PC-3 (cell line): ENCODE data around the gene PANK4. TPM values are rescaled to one million over a fixed set of nuclear protein-coding genes. Genes with fewer than 3 reads are reported as not detected.

Experiments used
- ATAC-seq: fragments of 200-7000 bp; cut with Tn5 transposase; 2 replicates; pipeline ENCODE4 v1.9.1; 2020; ENCODE audit warnings: mild to moderate bottlenecking, moderate library complexity
- BruUV-seq: library from RNA; stranded (reverse); fragments of 400-500 nt; replicated peaks from 2 replicates; lab custom pipeline; 2021; lab: Mats Ljungman, UMichigan
- CTCF ChIA-PET: fragments of 300-600 bp; sonication (Branson Sonifier 250); formaldehyde crosslinking; loops from one replicate; lab custom pipeline; 2022; ENCODE audit warnings: antibody characterized with exemption; lab: Charles Lee
- POLR2A ChIA-PET: fragments of 300-600 bp; sonication (Branson Sonifier 250); formaldehyde crosslinking; loops from one replicate; lab custom pipeline; 2022; ENCODE audit warnings: antibody characterized with exemption; ENCODE audit not compliant: unreplicated experiment; lab: Charles Lee
- DNase-seq: peaks from one replicate; pipeline ENCODE4 v3.0.0-alpha.2; 2015
- H2AFZ ChIP-seq: fragments of 300-600 bp; sonication (generic); 2 replicates; pipeline ENCODE4 v1.6.0; 2016; ENCODE audit warnings: antibody characterized with exemption, low read length
- H3F3A ChIP-seq: fragments of 300-600 bp; sonication (generic); one replicate; pipeline ENCODE4 v1.6.0; 2017; ENCODE audit warnings: antibody characterized with exemption, low read length, control low read depth, mild to moderate bottlenecking; ENCODE audit not compliant: unreplicated experiment
- H3K27ac ChIP-seq: fragments of 300-600 bp; sonication (generic); 2 replicates; pipeline ENCODE4 v1.5.1; 2016; ENCODE audit warnings: mild to moderate bottlenecking, low read length
- H3K27me3 ChIP-seq: fragments of 300-600 bp; sonication (generic); 2 replicates; pipeline ENCODE4 v1.6.1; 2016; ENCODE audit warnings: low read length, mixed read lengths
- H3K36me3 ChIP-seq: fragments of 300-600 bp; sonication (generic); 2 replicates; pipeline ENCODE4 v1.6.1; 2016; ENCODE audit warnings: low read depth, mixed run types, low read length, mixed read lengths
- H3K4me1 ChIP-seq: fragments of 300-600 bp; sonication (generic); 2 replicates; pipeline ENCODE4 v1.5.1; 2016; ENCODE audit warnings: low read length; ENCODE audit not compliant: insufficient read depth
- H3K4me2 ChIP-seq: fragments of 300-600 bp; sonication (generic); 2 replicates; pipeline ENCODE4 v1.6.0; 2016; ENCODE audit warnings: low read length
- H3K4me3 ChIP-seq: fragments of 300-600 bp; sonication (generic); 2 replicates; pipeline ENCODE4 v1.5.1; 2016; ENCODE audit warnings: mild to moderate bottlenecking, low read length, mixed read lengths
- H3K79me2 ChIP-seq: fragments of 300-600 bp; sonication (generic); 2 replicates; pipeline ENCODE4 v1.6.1; 2017; ENCODE audit warnings: low read length, mixed read lengths
- H3K9ac ChIP-seq: fragments of 300-600 bp; sonication (generic); 2 replicates; pipeline ENCODE4 v1.6.0; 2016; ENCODE audit warnings: mild to moderate bottlenecking, low read length
- H3K9me2 ChIP-seq: fragments of 300-600 bp; sonication (generic); replicated peaks from 2 replicates; pipeline ENCODE4 v1.6.1; 2016; ENCODE audit warnings: mixed run types, low read length, mixed read lengths
- H3K9me3 ChIP-seq: fragments of 300-600 bp; sonication (generic); 2 replicates; pipeline ENCODE4 v1.6.1; 2016; ENCODE audit warnings: low read length, mixed read lengths
- H4K20me1 ChIP-seq: fragments of 300-600 bp; sonication (generic); 2 replicates; pipeline ENCODE4 v1.6.1; 2016; ENCODE audit warnings: low read length, mixed read lengths
- EZH2 ChIP-seq: fragments of 300-600 bp; sonication (generic); IDR thresholded peaks from one replicate; pipeline ENCODE4 v1.6.1; 2017; ENCODE audit warnings: antibody characterized with exemption, mild to moderate bottlenecking, low read length; ENCODE audit not compliant: unreplicated experiment
- EZH2phosphoT487 ChIP-seq: fragments of 300-600 bp; sonication (generic); IDR thresholded peaks from 2 replicates; pipeline ENCODE4 v1.6.1; 2018; ENCODE audit warnings: mild to moderate bottlenecking, antibody characterized with exemption, low read length, borderline replicate concordance
- intact Hi-C: fragments of 100-400 bp; cut with micrococcal nuclease; formaldehyde crosslinking; loops from 2 replicates; pipeline ENCODE4 v1.9.0; 2023
- total RNA-seq: library from RNA; depleted of rRNA; stranded (reverse); fragments of >200 nt; gene quantifications from 2 replicates; pipeline ENCODE4 v1.2.3, GENCODE V29; 2014
- TF ChIP-seq, protein P1 (sequence below): fragments of 300-600 bp; sonication (generic); conservative IDR thresholded peaks from 2 replicates; pipeline ENCODE4 v1.5.1; 2017; ENCODE audit warnings: antibody characterized with exemption, low read depth, mild to moderate bottlenecking, low read length

Gene PANK4
- total RNA-seq, 1 experiment from 2014 or later, result 69.4 TPM

- no peaks in the 10 kb centered on the region for H3K36me3 ChIP-seq
- CTCF ChIA-PET, result no interaction called here
- H3K9ac ChIP-seq, result no peak overlapping the region
- no TSS peak for BruUV-seq
- H3K9me2 ChIP-seq, result no peaks in the 10 kb centered on the region
- TF ChIP-seq EZH2 (no peak), EZH2phosphoT487 (no peak)
- no peak overlapping the region for H3K27ac ChIP-seq
- ATAC-seq (no peak), DNase-seq (no peak)
- no peaks in the 10 kb centered on the region for H4K20me1 ChIP-seq
- peaks cover 22% of the 10 kb centered on the region for H3K4me1 ChIP-seq
- H3K9me3 ChIP-seq, result no peaks in the 10 kb centered on the region
- H3F3A ChIP-seq, result no peaks in the 10 kb centered on the region
- H3K79me2 ChIP-seq, result no peaks in the 10 kb centered on the region
- no peak overlapping the region for H2AFZ ChIP-seq
- no peaks in the 10 kb centered on the region for H3K27me3 ChIP-seq
- POLR2A ChIA-PET, result interaction anchor here (0.6 kb wide), 1 partner anchor 48 kb away, joined by 3 read pairs; no protein-coding TSS in a partner anchor
- H3K4me3 ChIP-seq, result no peak overlapping the region
- no peak overlapping the region for H3K4me2 ChIP-seq
- intact Hi-C loops, result no loop called here
Measured at GRCh38 chr1:2543543-2544092, 17.2 kb upstream of the PANK4 start.

DNA sequence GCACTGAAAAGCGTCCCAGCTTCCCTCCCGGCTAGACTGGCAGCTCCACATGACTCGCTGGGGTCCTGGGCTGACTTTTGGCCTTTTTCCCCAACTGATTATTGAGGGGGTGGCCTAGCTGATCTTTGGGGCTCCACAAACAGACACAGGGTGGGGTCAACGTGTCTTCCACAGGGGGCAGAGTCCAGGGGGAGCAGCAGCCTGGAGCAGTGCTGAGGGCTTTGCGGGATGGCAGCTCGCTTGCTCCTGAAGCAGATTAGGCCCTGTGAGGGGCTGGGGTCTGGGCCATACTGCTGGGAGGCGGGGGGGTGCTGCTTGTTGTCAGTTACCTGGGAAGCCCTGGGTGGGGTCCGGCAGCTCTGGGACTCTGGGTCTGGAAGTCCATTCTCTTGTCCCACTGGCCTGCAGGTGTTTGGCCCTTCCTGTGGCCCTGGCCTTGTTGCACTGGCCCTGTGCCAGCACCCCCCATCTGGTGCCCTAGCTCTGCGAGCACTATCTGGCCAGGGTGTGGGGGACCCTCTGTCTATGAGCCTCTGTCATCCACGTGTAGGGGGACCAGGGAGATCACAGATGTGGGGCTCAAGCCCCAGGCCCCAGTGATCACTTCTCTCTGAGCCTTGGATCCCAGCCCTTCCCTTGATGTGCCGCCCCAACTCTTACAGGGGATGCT is 16.0 kb upstream of the PANK4 start:
- Histone ChIP-seq H3K4me2 (no peak overlapping the region), H3K36me3 (no peaks in the 10 kb centered on the region), H4K20me1 (no peaks in the 10 kb centered on the region), H2AFZ (no peak overlapping the region), H3K79me2 (no peaks in the 10 kb centered on the region), H3K9ac (no peak overlapping the region), H3F3A (no peaks in the 10 kb centered on the region), H3K9me2 (no peaks in the 10 kb centered on the region), H3K4me1 (peaks cover 16% of the 10 kb centered on the region), H3K4me3 (no peak overlapping the region), H3K27ac (no peak overlapping the region), H3K27me3 (no peaks in the 10 kb centered on the region), H3K9me3 (no peaks in the 10 kb centered on the region)
- intact Hi-C loops, result no loop called here
- TF ChIP-seq EZH2, result no peak
- TF ChIP-seq, protein P1, sequence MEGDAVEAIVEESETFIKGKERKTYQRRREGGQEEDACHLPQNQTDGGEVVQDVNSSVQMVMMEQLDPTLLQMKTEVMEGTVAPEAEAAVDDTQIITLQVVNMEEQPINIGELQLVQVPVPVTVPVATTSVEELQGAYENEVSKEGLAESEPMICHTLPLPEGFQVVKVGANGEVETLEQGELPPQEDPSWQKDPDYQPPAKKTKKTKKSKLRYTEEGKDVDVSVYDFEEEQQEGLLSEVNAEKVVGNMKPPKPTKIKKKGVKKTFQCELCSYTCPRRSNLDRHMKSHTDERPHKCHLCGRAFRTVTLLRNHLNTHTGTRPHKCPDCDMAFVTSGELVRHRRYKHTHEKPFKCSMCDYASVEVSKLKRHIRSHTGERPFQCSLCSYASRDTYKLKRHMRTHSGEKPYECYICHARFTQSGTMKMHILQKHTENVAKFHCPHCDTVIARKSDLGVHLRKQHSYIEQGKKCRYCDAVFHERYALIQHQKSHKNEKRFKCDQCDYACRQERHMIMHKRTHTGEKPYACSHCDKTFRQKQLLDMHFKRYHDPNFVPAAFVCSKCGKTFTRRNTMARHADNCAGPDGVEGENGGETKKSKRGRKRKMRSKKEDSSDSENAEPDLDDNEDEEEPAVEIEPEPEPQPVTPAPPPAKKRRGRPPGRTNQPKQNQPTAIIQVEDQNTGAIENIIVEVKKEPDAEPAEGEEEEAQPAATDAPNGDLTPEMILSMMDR, result no peak
- TF ChIP-seq EZH2phosphoT487, result no peak
- ATAC-seq, result no peak
- DNase-seq, result no peak
- CTCF ChIA-PET, result no interaction called here
- POLR2A ChIA-PET, result no interaction called here
- no TSS peak for BruUV-seq

DNA sequence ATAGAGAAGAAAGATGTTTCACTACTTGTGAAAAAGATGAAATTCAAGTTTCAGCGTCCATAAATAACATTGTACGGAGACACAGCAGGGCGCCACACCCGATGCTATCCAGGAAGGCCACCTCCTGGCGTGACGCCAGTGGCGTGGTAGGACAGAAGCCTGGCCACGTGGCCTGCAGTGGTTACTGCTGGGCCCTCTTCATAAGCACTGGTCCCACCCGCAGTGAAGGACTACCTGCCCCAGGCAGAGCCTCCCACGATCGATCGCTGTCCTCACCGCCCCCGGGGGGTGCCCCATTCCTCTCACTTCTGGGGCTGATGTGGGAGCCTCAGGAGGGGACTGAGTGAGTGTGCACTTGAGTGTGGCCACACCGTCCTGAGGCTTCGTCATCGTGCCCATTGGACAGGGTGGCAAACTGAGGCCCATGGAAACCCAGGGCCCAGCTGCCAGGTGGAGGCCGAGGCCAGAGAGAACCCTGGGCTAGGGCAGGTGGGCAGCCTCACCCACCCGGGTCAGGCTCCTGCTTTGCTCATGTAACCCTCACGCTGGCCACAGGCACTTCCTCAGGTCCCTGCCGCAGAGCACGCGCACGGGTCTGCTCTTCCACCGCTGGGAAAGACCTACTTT is 15.3 kb upstream of the PANK4 start:
- CTCF ChIA-PET, result no interaction called here
- Histone ChIP-seq H3K27me3 (no peaks in the 10 kb centered on the region), H3K9me3 (no peaks in the 10 kb centered on the region), H3K27ac (no peak overlapping the region), H3K9ac (no peak overlapping the region), H4K20me1 (no peaks in the 10 kb centered on the region), H3K36me3 (no peaks in the 10 kb centered on the region), H3F3A (no peaks in the 10 kb centered on the region), H3K4me1 (peaks cover 11% of the 10 kb centered on the region), H3K4me2 (no peak overlapping the region), H2AFZ (no peak overlapping the region), H3K4me3 (no peak overlapping the region), H3K9me2 (no peaks in the 10 kb centered on the region), H3K79me2 (no peaks in the 10 kb centered on the region)
- intact Hi-C loops, result no loop called here
- TF ChIP-seq EZH2 (no peak), EZH2phosphoT487 (no peak)
- DNase-seq, result no peak
- no peak for ATAC-seq
- BruUV-seq, result no TSS peak
- POLR2A ChIA-PET, result no interaction called here
